ENCODE results near the gene GBX1.

DNA sequence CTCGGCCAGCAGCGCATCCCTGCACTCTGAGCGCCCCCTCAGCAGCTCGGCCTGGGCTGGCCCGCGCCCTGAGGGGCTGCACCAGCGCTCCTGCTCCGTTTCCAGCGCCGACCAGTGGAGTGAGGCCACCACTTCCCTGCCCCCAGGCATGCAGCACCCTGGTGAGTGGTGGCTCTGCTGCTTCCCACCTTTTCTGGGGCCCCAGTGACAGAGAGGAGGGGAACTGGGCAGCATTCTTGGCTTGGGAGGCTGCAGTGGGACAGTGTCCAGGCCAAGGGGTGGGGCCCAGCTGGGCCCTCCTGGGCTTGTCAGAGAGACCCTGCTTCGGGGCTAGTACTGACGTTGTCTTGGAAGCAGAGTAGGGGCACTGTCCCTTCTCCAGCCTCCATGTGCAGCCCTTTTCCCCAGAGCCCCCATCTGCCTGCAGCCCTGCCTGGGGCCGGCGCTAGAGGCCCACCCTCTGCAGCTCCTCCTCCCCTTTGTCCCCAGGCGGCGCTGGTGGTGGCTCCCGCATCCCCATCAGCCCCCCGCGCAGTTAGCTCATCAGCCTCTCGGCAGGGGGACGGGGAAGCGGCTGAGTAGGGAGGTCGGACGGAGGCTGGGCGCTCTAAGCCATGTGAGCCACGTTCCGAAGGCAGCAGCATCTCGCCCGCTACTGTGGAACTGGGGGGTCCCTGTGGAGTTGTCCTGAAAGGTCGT lies 29.2 kb downstream of the GBX1 start:
- TF ChIP-seq HDGF (IDR thresholded peaks at IDR 0.05; ENCODE audit: borderline replicate concordance) (no peak), SUZ12 (IDR thresholded peaks at IDR 0.05) (no peak), SP1 (IDR thresholded peaks at IDR 0.05) (no peak), LEF1 (IDR thresholded peaks at IDR 0.05; ENCODE audit: borderline replicate concordance) (no peak), BHLHE40 (IDR thresholded peaks at IDR 0.05; ENCODE audit: borderline replicate concordance) (no peak), NFRKB (IDR thresholded peaks at IDR 0.05) (no peak), L3MBTL2 (conservative IDR thresholded peaks at IDR 0.05) (no peak), ZNF384 (IDR thresholded peaks at IDR 0.05) (no peak), ARNT (IDR thresholded peaks at IDR 0.05) (no peak)

All from HEK293T (cell line).